ENCODE results near the gene CBFA2T2. TPM values are rescaled to one million over a fixed set of nuclear protein-coding genes. Genes with fewer than 3 reads are reported as not detected.

The CBFA2T2 gene
- total and polyA plus RNA-seq, 10 of the 15 experiments (the other 5 are each of a cell fraction or from before 2014, with no cell fraction given): 0.61 to 8.6 (median 5.5) TPM

DNA sequence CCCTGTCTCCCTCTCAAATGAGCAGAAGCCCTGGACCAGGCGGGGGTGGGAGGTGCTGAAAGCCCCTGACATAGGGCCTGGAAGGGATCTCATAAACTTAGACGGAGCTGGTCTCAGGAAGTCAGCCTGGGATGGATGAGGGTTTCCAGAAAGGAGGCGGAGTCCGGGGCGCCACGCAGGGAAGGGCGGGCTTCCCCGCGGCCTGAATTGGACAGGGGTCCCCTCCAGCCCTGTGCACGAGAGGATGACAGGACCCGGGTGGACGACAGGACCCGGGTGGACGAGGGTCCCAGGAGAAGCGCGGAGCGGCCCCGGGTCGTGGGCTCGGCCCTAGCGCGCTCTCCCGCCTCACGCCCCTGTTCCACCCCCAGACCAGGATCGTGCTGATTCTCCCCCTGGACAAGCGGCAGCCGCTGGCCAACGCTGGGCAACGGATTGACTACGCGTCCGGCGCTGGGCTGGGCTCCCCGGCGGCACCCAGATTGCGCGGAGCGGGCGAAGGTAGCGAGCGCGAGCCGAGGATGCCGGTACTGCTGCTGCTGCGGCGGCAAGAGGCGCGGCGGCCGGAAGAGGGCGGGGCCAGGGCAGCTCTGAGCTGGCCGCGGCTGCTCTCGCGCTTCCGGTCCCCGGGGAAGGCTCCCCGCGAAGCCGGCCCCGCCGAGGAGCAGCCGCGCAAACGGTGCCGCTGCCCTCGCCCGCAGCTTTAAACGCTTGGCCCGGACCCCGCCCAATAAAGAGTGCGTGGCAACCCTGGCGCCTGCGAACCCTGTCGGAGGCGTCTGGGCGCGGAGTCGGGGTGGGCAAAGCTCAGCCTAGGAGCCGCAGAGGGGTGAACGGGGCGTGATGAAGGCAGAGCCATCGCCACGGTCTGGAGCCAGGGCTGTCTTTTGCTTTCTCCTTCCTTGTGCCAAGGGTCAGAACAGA, 173.5 kb downstream of the CBFA2T2 start (continued):
- TF ChIP-seq, protein P1, sequence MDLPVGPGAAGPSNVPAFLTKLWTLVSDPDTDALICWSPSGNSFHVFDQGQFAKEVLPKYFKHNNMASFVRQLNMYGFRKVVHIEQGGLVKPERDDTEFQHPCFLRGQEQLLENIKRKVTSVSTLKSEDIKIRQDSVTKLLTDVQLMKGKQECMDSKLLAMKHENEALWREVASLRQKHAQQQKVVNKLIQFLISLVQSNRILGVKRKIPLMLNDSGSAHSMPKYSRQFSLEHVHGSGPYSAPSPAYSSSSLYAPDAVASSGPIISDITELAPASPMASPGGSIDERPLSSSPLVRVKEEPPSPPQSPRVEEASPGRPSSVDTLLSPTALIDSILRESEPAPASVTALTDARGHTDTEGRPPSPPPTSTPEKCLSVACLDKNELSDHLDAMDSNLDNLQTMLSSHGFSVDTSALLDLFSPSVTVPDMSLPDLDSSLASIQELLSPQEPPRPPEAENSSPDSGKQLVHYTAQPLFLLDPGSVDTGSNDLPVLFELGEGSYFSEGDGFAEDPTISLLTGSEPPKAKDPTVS (IDR thresholded peaks at IDR 0.05; ENCODE audit: low read depth, low read length): no peak
- TF ChIP-seq HDAC2 (IDR thresholded peaks at IDR 0.05) (no peak), RFX5 (IDR thresholded peaks at IDR 0.05; ENCODE audit: low read depth, low read length) (no peak), EP300 (IDR thresholded peaks at IDR 0.05; ENCODE audit: borderline replicate concordance in 1 of 2, control insufficient read depth in 1 of 2, low read depth in 2 of 2, low read length in 2 of 2) (no peak), ATF7 (IDR thresholded peaks at IDR 0.05; ENCODE audit: low read depth) (no peak), BCL11A (IDR thresholded peaks at IDR 0.05; ENCODE audit: low read depth, low read length) (no peak), TARDBP (IDR thresholded peaks at IDR 0.05; ENCODE audit: borderline replicate concordance) (no peak), MTA3 (IDR thresholded peaks at IDR 0.05; ENCODE audit: borderline replicate concordance, low read length) (no peak), IRF4 (IDR thresholded peaks at IDR 0.05; ENCODE audit: low read depth, low read length) (no peak), TBL1XR1 (IDR thresholded peaks at IDR 0.05; ENCODE audit: low read depth, low read length) (no peak), CHD4 (IDR thresholded peaks at IDR 0.05) (no peak), YY1 (IDR thresholded peaks at IDR 0.05; ENCODE audit: low read depth, low read length) (no peak), NRF1 (conservative IDR thresholded peaks at IDR 0.05; ENCODE audit: low read depth, low read length) (0 out of 2 replicates have a peak, but pooled peaks have one; percentile 14), SIX5 (IDR thresholded peaks at IDR 0.05; ENCODE audit: low read depth, low read length, severe bottlenecking) (no peak), BMI1 (IDR thresholded peaks at IDR 0.05; ENCODE audit: borderline replicate concordance) (no peak), GATAD2B (conservative IDR thresholded peaks at IDR 0.05; ENCODE audit: low read depth) (peak; percentile 86)
- TF ChIP-seq, protein P2, sequence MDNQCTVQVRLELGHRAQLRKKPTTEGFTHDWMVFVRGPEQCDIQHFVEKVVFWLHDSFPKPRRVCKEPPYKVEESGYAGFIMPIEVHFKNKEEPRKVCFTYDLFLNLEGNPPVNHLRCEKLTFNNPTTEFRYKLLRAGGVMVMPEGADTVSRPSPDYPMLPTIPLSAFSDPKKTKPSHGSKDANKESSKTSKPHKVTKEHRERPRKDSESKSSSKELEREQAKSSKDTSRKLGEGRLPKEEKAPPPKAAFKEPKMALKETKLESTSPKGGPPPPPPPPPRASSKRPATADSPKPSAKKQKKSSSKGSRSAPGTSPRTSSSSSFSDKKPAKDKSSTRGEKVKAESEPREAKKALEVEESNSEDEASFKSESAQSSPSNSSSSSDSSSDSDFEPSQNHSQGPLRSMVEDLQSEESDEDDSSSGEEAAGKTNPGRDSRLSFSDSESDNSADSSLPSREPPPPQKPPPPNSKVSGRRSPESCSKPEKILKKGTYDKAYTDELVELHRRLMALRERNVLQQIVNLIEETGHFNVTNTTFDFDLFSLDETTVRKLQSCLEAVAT (IDR thresholded peaks at IDR 0.05): no peak
- TF ChIP-seq, protein P3, sequence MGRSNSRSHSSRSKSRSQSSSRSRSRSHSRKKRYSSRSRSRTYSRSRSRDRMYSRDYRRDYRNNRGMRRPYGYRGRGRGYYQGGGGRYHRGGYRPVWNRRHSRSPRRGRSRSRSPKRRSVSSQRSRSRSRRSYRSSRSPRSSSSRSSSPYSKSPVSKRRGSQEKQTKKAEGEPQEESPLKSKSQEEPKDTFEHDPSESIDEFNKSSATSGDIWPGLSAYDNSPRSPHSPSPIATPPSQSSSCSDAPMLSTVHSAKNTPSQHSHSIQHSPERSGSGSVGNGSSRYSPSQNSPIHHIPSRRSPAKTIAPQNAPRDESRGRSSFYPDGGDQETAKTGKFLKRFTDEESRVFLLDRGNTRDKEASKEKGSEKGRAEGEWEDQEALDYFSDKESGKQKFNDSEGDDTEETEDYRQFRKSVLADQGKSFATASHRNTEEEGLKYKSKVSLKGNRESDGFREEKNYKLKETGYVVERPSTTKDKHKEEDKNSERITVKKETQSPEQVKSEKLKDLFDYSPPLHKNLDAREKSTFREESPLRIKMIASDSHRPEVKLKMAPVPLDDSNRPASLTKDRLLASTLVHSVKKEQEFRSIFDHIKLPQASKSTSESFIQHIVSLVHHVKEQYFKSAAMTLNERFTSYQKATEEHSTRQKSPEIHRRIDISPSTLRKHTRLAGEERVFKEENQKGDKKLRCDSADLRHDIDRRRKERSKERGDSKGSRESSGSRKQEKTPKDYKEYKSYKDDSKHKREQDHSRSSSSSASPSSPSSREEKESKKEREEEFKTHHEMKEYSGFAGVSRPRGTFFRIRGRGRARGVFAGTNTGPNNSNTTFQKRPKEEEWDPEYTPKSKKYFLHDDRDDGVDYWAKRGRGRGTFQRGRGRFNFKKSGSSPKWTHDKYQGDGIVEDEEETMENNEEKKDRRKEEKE (IDR thresholded peaks at IDR 0.05): no peak
- TF ChIP-seq, protein P4, sequence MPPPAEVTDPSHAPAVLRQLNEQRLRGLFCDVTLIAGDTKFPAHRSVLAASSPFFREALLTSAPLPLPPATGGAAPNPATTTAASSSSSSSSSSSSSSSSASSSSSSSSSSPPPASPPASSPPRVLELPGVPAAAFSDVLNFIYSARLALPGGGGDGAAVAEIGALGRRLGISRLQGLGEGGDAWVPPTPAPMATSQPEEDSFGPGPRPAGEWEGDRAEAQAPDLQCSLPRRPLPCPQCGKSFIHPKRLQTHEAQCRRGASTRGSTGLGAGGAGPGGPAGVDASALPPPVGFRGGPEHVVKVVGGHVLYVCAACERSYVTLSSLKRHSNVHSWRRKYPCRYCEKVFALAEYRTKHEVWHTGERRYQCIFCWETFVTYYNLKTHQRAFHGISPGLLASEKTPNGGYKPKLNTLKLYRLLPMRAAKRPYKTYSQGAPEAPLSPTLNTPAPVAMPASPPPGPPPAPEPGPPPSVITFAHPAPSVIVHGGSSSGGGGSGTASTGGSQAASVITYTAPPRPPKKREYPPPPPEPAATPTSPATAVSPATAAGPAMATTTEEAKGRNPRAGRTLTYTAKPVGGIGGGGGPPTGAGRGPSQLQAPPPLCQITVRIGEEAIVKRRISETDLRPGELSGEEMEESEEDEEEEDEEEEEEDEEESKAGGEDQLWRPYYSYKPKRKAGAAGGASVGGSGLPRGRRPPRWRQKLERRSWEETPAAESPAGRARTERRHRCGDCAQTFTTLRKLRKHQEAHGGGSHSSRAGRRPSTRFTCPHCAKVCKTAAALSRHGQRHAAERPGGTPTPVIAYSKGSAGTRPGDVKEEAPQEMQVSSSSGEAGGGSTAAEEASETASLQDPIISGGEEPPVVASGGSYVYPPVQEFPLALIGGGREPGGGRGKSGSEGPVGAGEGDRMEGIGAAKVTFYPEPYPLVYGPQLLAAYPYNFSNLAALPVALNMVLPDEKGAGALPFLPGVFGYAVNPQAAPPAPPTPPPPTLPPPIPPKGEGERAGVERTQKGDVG (CRISPR knock-in tag; IDR thresholded peaks at IDR 0.05): no peak
- TF ChIP-seq, protein P5, sequence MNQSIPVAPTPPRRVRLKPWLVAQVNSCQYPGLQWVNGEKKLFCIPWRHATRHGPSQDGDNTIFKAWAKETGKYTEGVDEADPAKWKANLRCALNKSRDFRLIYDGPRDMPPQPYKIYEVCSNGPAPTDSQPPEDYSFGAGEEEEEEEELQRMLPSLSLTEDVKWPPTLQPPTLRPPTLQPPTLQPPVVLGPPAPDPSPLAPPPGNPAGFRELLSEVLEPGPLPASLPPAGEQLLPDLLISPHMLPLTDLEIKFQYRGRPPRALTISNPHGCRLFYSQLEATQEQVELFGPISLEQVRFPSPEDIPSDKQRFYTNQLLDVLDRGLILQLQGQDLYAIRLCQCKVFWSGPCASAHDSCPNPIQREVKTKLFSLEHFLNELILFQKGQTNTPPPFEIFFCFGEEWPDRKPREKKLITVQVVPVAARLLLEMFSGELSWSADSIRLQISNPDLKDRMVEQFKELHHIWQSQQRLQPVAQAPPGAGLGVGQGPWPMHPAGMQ (IDR thresholded peaks at IDR 0.05; ENCODE audit: borderline replicate concordance): no peak
